VCaP (cell line): Measurements from ENCODE around the gene CFAP53.

ENCODE experiments used
- H3K27ac ChIP-seq: fragments of 450-650 bp; 2 replicates; pipeline ENCODE4 v1.5.1; 2017
- TF ChIP-seq, protein P1 (sequence below): fragments of 450-650 bp; conservative IDR thresholded peaks from 2 replicates; pipeline ENCODE4 v1.5.1; 2017; ENCODE audit warnings: mild to moderate bottlenecking, moderate library complexity

CFAP53 gene

DNA sequence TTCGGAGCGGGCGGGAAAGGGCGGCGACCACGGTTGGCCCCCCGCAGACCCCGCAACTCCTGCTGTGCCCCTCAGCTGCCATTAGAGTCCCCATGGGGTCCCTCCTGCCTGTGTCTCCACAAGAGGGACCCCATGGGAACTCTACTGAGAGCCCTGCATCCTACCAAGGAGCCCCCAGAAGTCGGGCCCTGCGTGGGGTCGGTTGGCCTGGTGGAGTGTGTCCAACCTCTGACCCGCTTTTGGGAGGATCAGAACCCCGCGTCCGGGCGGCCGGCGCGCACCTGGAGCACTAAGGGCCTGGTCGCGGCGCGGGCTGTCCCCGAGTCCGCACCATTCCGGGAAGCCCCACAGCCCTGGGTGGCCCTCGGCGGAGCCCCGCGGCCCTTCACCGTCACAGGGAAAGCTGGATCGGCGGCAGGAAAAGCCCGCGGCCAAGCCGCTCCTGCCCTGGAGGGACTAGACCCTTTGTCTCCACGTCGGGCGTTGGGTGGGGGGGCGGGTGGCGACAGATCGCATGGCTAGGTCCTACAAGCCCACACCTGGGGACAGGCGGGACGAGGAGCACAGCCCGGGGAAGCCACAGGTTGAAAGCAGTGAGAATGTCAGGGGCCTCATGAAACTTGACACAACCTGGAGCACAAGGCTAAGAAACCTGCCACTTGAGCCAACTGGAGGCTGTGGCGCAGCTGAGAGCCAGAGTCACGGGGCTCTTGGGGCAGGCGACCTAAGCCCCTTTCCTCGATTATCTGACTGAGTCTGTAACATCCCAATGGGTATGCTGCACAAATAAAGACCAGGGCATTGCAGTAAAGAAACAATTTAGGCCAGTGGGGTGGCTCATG is 32.4 kb upstream of the CFAP53 start:
- no peak overlapping the region for H3K27ac ChIP-seq
- TF ChIP-seq, protein P1, sequence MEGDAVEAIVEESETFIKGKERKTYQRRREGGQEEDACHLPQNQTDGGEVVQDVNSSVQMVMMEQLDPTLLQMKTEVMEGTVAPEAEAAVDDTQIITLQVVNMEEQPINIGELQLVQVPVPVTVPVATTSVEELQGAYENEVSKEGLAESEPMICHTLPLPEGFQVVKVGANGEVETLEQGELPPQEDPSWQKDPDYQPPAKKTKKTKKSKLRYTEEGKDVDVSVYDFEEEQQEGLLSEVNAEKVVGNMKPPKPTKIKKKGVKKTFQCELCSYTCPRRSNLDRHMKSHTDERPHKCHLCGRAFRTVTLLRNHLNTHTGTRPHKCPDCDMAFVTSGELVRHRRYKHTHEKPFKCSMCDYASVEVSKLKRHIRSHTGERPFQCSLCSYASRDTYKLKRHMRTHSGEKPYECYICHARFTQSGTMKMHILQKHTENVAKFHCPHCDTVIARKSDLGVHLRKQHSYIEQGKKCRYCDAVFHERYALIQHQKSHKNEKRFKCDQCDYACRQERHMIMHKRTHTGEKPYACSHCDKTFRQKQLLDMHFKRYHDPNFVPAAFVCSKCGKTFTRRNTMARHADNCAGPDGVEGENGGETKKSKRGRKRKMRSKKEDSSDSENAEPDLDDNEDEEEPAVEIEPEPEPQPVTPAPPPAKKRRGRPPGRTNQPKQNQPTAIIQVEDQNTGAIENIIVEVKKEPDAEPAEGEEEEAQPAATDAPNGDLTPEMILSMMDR: no peak

DNA sequence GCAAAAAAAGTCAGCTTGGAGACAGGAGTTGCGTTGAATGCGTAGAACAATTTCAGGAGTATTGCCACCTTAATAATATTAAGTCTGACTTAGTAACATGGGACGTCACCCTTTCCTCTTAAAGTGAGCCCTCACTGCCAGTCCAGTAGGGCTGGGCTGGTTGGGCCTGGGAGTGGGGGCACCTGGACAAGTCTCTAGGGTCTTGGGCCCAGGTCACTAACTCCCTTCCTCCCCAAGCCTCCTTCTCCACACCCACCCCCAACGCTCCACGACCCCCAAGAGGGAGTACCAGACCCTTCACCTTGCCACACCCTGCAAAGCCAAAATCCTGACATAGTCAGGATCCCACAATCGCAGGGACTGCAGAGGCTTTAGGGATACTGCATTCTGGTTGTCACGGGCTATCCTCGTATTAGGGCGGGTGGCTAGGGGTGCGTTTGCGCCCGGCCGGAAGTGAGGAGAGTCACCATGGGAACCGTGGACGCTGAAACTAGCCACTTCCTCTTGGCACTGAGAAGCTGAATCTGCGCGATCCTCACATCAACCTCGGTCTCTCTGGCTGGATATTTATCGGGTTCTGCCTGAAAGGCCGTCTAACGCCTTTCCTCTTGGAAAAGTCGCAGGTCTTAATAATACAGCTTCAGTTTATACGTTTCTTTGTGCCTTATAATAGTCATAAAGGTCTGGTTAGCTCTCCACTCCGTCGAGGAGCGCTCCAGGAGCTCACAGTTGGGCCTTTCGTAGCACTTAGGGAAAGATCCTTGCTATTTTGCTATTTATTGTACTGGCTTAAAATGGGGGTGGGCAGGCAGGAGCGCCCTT is 31.5 kb upstream of the CFAP53 start:
- TF ChIP-seq, protein P1: no peak
- no peak overlapping the region for H3K27ac ChIP-seq

DNA sequence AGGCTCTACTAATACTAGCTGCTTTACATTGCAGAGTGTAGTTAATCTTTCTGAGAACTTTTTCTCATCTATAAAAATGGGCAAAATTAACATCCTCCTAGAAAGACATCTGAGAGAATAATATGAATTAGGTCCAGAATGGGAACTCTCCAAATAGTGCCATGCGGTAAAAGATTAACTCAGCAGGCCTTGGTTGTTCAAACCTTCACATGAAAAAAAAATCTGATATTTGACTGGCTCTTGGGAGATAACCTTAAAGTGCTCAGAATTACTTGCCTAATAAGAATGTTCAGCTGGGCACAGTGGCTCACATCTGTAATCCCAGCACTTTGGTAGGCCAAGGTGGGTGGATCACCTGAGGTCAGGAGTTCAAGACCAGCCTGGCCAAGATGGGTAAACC is 26.7 kb upstream of the CFAP53 start:
- TF ChIP-seq, protein P1: no peak
- no peak overlapping the region for H3K27ac ChIP-seq

DNA sequence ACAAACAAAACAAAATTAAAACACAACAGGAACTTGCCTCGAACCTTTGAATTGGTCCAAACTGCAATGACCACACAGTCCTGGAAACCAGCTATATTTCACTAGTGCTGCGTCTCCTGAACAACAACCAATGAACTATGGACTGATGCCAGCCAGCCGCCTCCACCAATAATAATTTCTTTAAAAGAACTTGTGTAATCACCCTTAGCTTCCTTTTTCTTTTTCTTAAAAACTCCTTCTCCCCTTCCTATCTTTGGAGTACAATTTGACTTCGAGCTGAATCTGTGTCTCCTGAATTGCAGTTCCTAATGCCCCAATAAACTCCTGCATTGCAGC is 22.8 kb upstream of the CFAP53 start:
- H3K27ac ChIP-seq: peak overlapping the region; percentile 78
- TF ChIP-seq, protein P1: no peak

DNA sequence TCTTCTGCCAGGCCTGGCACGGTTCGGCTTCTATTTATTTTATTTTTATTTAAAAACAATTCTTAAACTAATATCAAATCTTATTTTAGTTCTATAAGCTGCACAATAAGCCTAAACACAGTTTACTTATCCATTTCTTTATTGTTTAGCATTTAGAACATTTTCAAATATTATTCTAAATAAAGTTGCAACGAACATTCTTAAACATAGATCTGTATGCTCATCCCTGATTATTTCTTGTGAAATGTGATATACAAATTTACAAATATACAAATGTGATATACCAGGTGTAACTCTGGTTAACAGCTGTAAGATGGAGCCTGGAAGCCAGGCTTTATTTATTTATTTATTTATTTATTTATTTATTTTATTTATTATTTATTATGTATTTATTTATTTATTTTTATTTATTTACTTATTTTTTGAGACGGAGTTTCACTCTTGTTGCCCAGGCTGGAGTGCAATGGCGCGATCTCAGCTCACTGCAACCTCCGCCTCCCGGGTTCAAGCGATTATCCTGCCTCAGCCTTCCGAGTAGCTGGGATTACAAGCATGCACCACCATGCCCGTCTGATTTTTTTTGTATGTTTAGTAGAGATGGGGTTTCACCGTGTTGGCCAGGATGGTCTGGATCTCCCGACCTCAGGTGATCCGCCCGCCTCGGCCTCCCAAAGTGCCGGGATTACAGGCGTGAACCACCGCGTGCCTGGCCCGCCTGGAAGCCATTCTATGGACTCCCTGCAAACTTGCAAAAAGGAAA is 22.2 kb upstream of the CFAP53 start:
- peak overlapping the region; percentile 78 for H3K27ac ChIP-seq

DNA sequence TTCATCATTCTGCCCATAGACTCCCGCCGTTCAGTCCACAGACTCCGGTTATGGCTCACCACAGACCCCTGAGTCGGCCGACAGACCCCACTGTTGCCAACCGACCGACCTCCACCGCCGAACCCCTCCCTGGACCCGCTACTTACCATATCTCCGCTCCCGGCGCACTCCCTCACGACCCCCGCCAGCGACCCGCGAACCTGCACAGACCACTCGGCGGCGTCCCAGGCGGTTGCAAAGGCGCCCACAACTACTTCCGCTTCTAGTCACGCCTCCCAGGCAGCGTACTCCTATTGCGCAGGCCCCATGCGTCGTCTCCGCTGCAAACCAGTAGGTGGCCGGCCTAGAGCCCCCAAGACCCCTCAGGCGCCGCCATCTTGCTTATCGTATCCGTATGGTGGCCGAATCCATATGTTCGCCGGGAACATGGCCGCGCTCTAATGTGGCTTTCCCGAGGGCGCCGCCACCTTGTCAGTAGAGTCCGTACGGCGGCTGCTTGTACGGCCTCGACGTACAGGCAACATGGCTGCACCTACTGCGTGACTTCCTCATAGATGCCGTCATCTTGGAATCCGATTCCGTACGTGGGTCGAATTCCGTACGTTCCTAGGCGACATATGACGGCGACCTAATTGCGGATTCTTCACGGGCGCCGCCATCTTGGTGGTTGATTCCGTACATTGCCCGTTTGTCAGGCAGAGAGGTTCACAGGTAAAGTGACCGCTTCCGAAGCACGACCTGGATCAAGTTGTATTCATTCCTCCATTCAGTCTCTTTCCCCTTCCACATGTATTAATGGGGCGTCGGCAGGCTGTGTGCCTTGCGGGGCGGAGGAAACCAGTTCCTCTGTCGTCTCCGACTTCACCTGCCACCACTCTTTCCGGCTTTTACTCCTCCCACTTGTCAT is 21.4 kb upstream of the CFAP53 start, which contains the start of gene CXXC1:
CXXC1 (minus strand) TSS at position 252 of the 907 bp plus-strand sequence; CDS start at position 149, 103 bp downstream.
- peak within 1 kb of the TSS; percentile 78 for H3K27ac ChIP-seq
- TF ChIP-seq, protein P1: peak; percentile 57

DNA sequence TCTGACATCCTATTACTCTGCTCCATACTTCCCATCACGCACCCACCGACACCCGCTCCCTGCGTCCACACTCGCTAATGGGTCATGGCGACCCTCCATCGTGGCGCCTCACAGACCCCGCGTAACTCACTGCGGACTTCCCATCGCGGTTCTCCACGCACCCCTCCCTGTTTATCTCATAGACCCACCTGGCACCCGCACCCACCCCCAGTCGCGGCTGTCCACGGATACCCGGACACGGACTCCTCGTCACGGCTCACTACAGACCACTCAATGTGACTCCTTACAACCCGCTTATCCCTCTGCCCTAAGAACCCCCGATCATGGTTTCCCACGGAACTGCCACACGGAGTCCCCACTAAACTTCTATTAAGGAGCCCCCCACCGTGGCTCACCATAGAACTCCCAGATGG is 20.7 kb upstream of the CFAP53 start:
- TF ChIP-seq, protein P1: no peak
- peak overlapping the region; percentile 78 for H3K27ac ChIP-seq
